Measurements from ENCODE around the gene IRF4.

GRCh38 chr6:454148-454991 lies 62.8 kb downstream of the IRF4 start:
- TF ChIP-seq CTCF (conservative IDR thresholded peaks at IDR 0.05; ENCODE audit: low read length), result no peak
- no peak for TF ChIP-seq EZH2phosphoT487 (IDR thresholded peaks at IDR 0.05; ENCODE audit: borderline replicate concordance)

All from Loucy (cell line).